Fibroblast of lung (primary cell): Measurements from ENCODE around the gene NUDCD2. TPM values are rescaled to one million over a fixed set of nuclear protein-coding genes. Genes with fewer than 3 reads are reported as not detected.

Experiments used
- DNase-seq, 2 donors: peaks; one replicate each; pipeline versions ENCODE4 v3.0.0 to v3.0.0-alpha.2; 2010; ENCODE audit warnings: low read depth in 2 of 2
- H2AFZ ChIP-seq: 2 replicates; pipeline ENCODE4 v1.5.1; 2012; ENCODE audit warnings: low read length, control low read depth, inconsistent platforms
- H3K27ac ChIP-seq: 2 replicates; pipeline ENCODE4 v1.5.1; 2011; ENCODE audit warnings: low read length, control low read depth; ENCODE audit not compliant: insufficient read depth
- H3K27me3 ChIP-seq: 2 replicates; pipeline ENCODE4 v1.5.1; 2011; ENCODE audit warnings: mild to moderate bottlenecking, low read length; ENCODE audit not compliant: control insufficient read depth, insufficient read depth
- H3K36me3 ChIP-seq: 2 replicates; pipeline ENCODE4 v1.5.1; 2011; ENCODE audit warnings: low read length; ENCODE audit not compliant: control insufficient read depth, insufficient read depth
- H3K4me1 ChIP-seq: 2 replicates; pipeline ENCODE4 v1.5.1; 2011; ENCODE audit warnings: low read length; ENCODE audit not compliant: control insufficient read depth, insufficient read depth; ENCODE audit errors: extremely low read depth
- H3K4me2 ChIP-seq: 2 replicates; pipeline ENCODE4 v1.5.1; 2011; ENCODE audit warnings: low read length, control low read depth; ENCODE audit not compliant: insufficient read depth; ENCODE audit errors: extremely low read depth
- H3K4me3 ChIP-seq, 4 experiments: fragments of 200-600 bp in 1 of 4; sonication (generic) in 1 of 4; replicated peaks in 1 of 4; 2 replicates each; pipeline ENCODE4 v1.5.1; 2011 to 2016; ENCODE audit warnings: low read length in 4 of 4, low read depth in 3 of 4, mild to moderate bottlenecking in 3 of 4, control low read depth in 2 of 4, inconsistent platforms in 1 of 4, mixed read lengths in 1 of 4; ENCODE audit not compliant: insufficient read depth in 1 of 4; ENCODE audit errors: control extremely low read depth in 1 of 4
- H3K79me2 ChIP-seq: 2 replicates; pipeline ENCODE4 v1.5.1; 2012; ENCODE audit warnings: mild to moderate bottlenecking, low read length, inconsistent platforms; ENCODE audit not compliant: control insufficient read depth, insufficient read depth
- H3K9ac ChIP-seq: 2 replicates; pipeline ENCODE4 v1.5.1; 2011; ENCODE audit warnings: mild to moderate bottlenecking, low read length, control low read depth; ENCODE audit not compliant: insufficient read depth
- H3K9me3 ChIP-seq: 2 replicates; pipeline ENCODE4 v1.5.1; 2012; ENCODE audit warnings: low read depth, low read length; ENCODE audit not compliant: control insufficient read depth, insufficient read depth
- H4K20me1 ChIP-seq: 2 replicates; pipeline ENCODE4 v1.5.1; 2011; ENCODE audit warnings: low read length; ENCODE audit not compliant: control insufficient read depth, insufficient read depth; ENCODE audit errors: extremely low read depth
- EZH2 ChIP-seq: IDR thresholded peaks from 2 replicates; pipeline ENCODE4 v1.5.1; 2012; ENCODE audit warnings: low read length, control low read depth, mild to moderate bottlenecking; ENCODE audit errors: missing control alignments
- polyA plus RNA-seq, 2 donors: library from polyadenylated mRNA; depleted of rRNA in 1 of 2; stranded (reverse) in 1 of 2; unstranded in 1 of 2; fragments of >200 nt; gene quantifications; 2 replicates each; pipeline ENCODE4 v1.2.1, GENCODE V29; 2011 to 2012; ENCODE audit warnings: missing spikeins in 1 of 2
- total RNA-seq: library from RNA; depleted of rRNA; stranded (reverse); fragments of >200 nt; gene quantifications from 2 replicates; pipeline ENCODE4 v1.2.1, GENCODE V29; 2014
- TF ChIP-seq, protein P1 (sequence below), 2 donors: IDR thresholded peaks in 1 of 2; conservative IDR thresholded peaks in 1 of 2; 1 replicate in 1 of 2; 2 replicates in 1 of 2; pipeline ENCODE4 v1.5.1; 2011 to 2012; ENCODE audit warnings: low read length in 2 of 2, control low read depth in 1 of 2, inconsistent platforms in 1 of 2, low read depth in 1 of 2, mild to moderate bottlenecking in 1 of 2

Gene NUDCD2
- total and polyA plus RNA-seq, 2 donors (not counting 1 experiment from before 2014, with no cell fraction given) = 5.9 to 7.4 TPM

- H3K36me3 ChIP-seq = peaks cover 9% of the 10 kb centered on the region
- H3K27me3 ChIP-seq = no peaks in the 10 kb centered on the region
- TF ChIP-seq, protein P1, sequence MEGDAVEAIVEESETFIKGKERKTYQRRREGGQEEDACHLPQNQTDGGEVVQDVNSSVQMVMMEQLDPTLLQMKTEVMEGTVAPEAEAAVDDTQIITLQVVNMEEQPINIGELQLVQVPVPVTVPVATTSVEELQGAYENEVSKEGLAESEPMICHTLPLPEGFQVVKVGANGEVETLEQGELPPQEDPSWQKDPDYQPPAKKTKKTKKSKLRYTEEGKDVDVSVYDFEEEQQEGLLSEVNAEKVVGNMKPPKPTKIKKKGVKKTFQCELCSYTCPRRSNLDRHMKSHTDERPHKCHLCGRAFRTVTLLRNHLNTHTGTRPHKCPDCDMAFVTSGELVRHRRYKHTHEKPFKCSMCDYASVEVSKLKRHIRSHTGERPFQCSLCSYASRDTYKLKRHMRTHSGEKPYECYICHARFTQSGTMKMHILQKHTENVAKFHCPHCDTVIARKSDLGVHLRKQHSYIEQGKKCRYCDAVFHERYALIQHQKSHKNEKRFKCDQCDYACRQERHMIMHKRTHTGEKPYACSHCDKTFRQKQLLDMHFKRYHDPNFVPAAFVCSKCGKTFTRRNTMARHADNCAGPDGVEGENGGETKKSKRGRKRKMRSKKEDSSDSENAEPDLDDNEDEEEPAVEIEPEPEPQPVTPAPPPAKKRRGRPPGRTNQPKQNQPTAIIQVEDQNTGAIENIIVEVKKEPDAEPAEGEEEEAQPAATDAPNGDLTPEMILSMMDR (conservative IDR thresholded peaks at IDR 0.05 in 1 of 2, IDR thresholded peaks at IDR 0.05 in 1 of 2; ENCODE audit: low read depth in 1 of 2, low read length in 2 of 2) = no peak
- TF ChIP-seq EZH2 = no peak
- H3K4me3 ChIP-seq = no peak overlapping the region
- no peaks in the 10 kb centered on the region for H3K9me3 ChIP-seq
- no peak overlapping the region for H2AFZ ChIP-seq
- H3K27ac ChIP-seq = no peak overlapping the region
- no peak overlapping the region for H3K4me2 ChIP-seq
- DNase-seq = no peak
- no peak overlapping the region for H3K9ac ChIP-seq
- H3K4me1 ChIP-seq = peaks cover 3% of the 10 kb centered on the region
- no peaks in the 10 kb centered on the region for H4K20me1 ChIP-seq
- peaks cover 14% of the 10 kb centered on the region for H3K79me2 ChIP-seq
These were observed 15.4 kb downstream of the NUDCD2 start for GRCh38 chr5:163444526-163444925.

DNA sequence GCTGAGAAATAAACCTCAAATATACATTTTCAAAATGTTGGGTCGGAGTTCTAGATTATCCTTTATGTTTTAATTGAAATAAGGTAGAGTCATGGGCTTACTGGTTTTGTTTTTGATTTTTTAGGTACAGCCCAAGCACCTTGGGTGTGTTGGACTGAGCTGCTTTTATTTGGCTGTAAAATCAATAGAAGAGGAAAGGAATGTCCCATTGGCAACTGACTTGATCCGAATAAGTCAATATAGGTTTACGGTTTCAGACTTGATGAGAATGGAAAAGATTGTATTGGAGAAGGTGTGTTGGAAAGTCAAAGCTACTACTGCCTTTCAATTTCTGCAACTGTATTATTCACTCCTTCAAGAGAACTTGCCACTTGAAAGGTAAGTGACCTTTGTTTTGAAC lies 18.9 kb downstream of the NUDCD2 start:
- peak overlapping the region in 2 of 4 experiments; percentile 17 to 99 for H3K4me3 ChIP-seq
- H3K4me2 ChIP-seq = no peak overlapping the region
- peaks cover 35% of the 10 kb centered on the region for H3K79me2 ChIP-seq

GRCh38 chr5:163439092-163439425 lies 20.8 kb downstream of the NUDCD2 start:
- no peak overlapping the region for H3K27ac ChIP-seq

More for the DNA sequence above, 18.9 kb downstream of the NUDCD2 start:
- DNase-seq = no peak
- Histone ChIP-seq H3K36me3 (peaks cover 4% of the 10 kb centered on the region), H3K9me3 (no peaks in the 10 kb centered on the region), H3K27me3 (no peaks in the 10 kb centered on the region), H3K4me1 (peaks cover 5% of the 10 kb centered on the region), H3K27ac (no peak overlapping the region), H2AFZ (no peak overlapping the region), H3K9ac (no peak overlapping the region), H4K20me1 (no peaks in the 10 kb centered on the region)
- TF ChIP-seq, protein P1 (conservative IDR thresholded peaks at IDR 0.05 in 1 of 2, IDR thresholded peaks at IDR 0.05 in 1 of 2; ENCODE audit: low read depth in 1 of 2, low read length in 2 of 2) = no peak
- no peak for TF ChIP-seq EZH2

More at GRCh38 chr5:163439092-163439425, 20.8 kb downstream of the NUDCD2 start:
- Histone ChIP-seq H2AFZ (no peak overlapping the region), H3K9me3 (no peaks in the 10 kb centered on the region), H3K4me1 (peaks cover 5% of the 10 kb centered on the region), H3K9ac (no peak overlapping the region), H3K27me3 (no peaks in the 10 kb centered on the region), H3K36me3 (peaks cover 4% of the 10 kb centered on the region), H3K4me2 (peak overlapping the region; percentile 77), H4K20me1 (no peaks in the 10 kb centered on the region), H3K79me2 (peaks cover 35% of the 10 kb centered on the region), H3K4me3 (peak overlapping the region; percentile 32 to 99 (median 76))
- TF ChIP-seq EZH2 = no peak
- TF ChIP-seq, protein P1 (conservative IDR thresholded peaks at IDR 0.05 in 1 of 2, IDR thresholded peaks at IDR 0.05 in 1 of 2; ENCODE audit: low read depth in 1 of 2, low read length in 2 of 2) = no peak
- peak; percentile 55 to 76 for DNase-seq
